Measurements from ENCODE around the gene CACNA1I. TPM values are rescaled to one million over a fixed set of nuclear protein-coding genes. Genes with fewer than 3 reads are reported as not detected.

Gene CACNA1I
- total RNA-seq, 1 donor from 2014 or later: 0.60 TPM

DNA sequence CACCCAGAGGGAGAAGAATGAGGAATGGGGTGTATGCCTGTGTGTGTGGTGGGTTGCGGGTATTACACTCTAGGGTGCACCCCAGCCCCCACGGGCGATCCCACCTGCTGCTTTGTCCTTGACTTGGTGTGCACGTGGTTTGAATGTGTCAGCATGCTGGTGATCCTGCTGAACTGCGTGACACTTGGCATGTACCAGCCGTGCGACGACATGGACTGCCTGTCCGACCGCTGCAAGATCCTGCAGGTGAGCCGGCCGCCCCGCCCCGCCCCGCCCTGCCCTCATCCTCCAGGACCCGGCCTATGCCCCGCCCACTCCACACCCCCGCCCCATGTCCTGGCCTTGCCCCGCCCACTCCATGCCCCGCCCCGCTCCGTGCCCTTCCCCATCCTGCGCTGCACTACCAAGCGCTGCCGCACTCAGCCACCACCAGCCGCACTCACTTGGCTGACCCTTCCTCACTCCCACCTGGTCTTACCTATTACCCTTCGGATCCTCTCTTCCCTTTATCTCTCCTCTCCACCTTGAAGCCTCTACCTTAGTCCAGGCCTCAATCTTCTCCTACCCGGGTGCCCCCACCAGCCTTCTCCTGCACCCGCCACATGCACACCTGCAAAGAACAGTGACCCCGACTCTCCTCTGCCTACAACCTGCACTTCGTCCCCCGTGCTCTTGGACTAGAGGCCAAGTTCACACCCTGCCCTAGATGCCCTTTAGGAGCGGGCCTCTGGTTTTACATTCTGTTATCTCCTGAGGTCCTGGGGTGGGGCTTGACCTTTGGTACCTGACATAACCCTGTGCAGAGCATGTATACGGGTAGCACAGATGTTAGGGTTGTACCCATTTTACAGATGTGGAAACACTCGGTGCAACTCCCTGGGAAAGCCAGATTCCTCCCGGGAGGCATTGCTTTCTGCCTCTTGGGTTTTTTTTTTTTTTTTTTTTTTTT, 27.7 kb downstream of the CACNA1I start:
- no peak overlapping the region for H3K27ac Mint-ChIP-seq
- H3K4me3 Mint-ChIP-seq: peak overlapping the region; percentile 25
- no peak for DNase-seq (ENCODE audit: extremely low spot score, unreplicated experiment)
- peaks cover 6% of the 10 kb centered on the region for H3K4me1 Mint-ChIP-seq (ENCODE audit: unreplicated experiment)
- H3K9me3 Mint-ChIP-seq: peaks cover 4% of the 10 kb centered on the region
- no peaks in the 10 kb centered on the region for H3K36me3 Mint-ChIP-seq
- peaks cover 63% of the 10 kb centered on the region for H3K27me3 Mint-ChIP-seq
- TF ChIP-seq, protein P1, sequence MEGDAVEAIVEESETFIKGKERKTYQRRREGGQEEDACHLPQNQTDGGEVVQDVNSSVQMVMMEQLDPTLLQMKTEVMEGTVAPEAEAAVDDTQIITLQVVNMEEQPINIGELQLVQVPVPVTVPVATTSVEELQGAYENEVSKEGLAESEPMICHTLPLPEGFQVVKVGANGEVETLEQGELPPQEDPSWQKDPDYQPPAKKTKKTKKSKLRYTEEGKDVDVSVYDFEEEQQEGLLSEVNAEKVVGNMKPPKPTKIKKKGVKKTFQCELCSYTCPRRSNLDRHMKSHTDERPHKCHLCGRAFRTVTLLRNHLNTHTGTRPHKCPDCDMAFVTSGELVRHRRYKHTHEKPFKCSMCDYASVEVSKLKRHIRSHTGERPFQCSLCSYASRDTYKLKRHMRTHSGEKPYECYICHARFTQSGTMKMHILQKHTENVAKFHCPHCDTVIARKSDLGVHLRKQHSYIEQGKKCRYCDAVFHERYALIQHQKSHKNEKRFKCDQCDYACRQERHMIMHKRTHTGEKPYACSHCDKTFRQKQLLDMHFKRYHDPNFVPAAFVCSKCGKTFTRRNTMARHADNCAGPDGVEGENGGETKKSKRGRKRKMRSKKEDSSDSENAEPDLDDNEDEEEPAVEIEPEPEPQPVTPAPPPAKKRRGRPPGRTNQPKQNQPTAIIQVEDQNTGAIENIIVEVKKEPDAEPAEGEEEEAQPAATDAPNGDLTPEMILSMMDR (conservative IDR thresholded peaks at IDR 0.05): peak; percentile 54

DNA sequence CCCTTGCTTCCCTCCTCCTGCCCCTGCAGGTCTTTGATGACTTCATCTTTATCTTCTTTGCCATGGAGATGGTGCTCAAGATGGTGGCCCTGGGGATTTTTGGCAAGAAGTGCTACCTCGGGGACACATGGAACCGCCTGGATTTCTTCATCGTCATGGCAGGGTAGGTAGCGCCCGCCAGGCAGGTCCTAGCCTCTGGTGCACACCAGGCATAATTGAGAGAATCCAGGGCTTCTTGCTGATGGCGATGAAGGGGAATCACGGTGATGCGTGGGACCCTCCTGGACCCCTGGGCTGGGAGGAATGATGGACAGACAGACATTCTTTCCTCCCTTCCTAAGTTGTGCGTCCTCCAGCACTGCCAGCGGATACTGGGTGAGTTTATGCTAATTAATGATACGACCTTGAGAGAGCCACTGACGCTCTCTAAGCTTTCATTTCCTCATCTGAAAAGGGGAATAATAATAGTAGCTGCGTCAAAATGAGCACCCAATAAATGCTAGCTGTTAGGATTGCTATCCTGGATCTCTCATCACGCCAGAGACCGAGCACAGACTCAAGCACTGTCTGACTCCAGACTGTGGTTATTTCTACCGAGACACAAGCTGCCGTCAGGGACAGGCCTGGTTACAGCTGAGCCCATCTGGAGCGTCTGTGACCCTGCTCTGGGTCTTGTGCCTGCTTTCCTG, 30.1 kb downstream of the CACNA1I start:
- H3K4me1 Mint-ChIP-seq (ENCODE audit: unreplicated experiment): no peaks in the 10 kb centered on the region
- H3K36me3 Mint-ChIP-seq: no peaks in the 10 kb centered on the region
- no peak overlapping the region for H3K4me3 Mint-ChIP-seq
- TF ChIP-seq, protein P1 (conservative IDR thresholded peaks at IDR 0.05): no peak
- H3K27me3 Mint-ChIP-seq: peaks cover 67% of the 10 kb centered on the region
- peaks cover 4% of the 10 kb centered on the region for H3K9me3 Mint-ChIP-seq
- DNase-seq (ENCODE audit: extremely low spot score, unreplicated experiment): no peak
- H3K27ac Mint-ChIP-seq: no peak overlapping the region

DNA sequence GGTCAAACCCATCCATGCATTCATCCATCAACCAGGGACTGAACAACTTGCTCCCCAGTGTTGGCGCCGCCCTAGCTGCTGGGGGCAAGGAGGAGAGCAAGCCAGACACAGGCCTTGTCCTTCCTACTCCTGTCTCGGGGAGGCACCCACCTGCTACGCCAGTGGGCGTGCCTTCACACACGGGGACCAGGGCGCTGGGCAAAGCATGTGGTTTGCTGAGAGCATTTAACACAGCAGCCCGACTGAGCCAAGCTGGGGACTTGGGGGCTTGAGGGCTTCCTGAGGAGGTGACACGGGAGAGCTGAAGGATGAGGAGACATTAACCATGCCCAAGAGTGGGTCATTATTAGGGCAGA, 30.6 kb downstream of the CACNA1I start:
- TF ChIP-seq, protein P1 (conservative IDR thresholded peaks at IDR 0.05): no peak
- peaks cover 4% of the 10 kb centered on the region for H3K9me3 Mint-ChIP-seq
- no peak overlapping the region for H3K4me3 Mint-ChIP-seq
- no peaks in the 10 kb centered on the region for H3K4me1 Mint-ChIP-seq (ENCODE audit: unreplicated experiment)
- no peak overlapping the region for H3K27ac Mint-ChIP-seq
- H3K36me3 Mint-ChIP-seq: no peaks in the 10 kb centered on the region
- no peak for DNase-seq (ENCODE audit: extremely low spot score, unreplicated experiment)
- peaks cover 64% of the 10 kb centered on the region for H3K27me3 Mint-ChIP-seq

DNA sequence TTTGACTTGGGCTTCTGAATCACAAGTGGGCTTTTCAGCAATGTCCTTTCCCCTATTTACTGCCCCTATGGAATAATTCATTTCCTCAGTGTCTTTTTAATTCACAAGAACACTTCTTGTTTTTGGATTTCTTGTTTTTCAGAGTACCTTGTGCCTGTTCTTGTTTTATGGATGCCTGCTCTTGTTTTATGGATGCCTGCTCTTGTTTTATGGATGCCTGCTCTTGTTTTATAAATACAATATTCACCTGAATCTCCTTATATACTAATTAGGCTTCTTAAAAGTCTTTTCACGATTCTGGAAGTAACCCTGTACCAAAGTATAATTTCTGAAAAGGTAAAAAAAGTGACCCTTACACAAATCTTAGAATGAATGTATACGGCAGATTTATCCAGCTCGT, 32.8 kb downstream of the CACNA1I start:
- Mint-ChIP-seq H3K4me1 (ENCODE audit: unreplicated experiment) (peaks cover 3% of the 10 kb centered on the region), H3K36me3 (no peaks in the 10 kb centered on the region), H3K27ac (no peak overlapping the region), H3K27me3 (peaks cover 49% of the 10 kb centered on the region), H3K9me3 (peaks cover 4% of the 10 kb centered on the region), H3K4me3 (no peak overlapping the region)
- TF ChIP-seq, protein P1 (conservative IDR thresholded peaks at IDR 0.05): no peak
- DNase-seq (ENCODE audit: extremely low spot score, unreplicated experiment): no peak

DNA sequence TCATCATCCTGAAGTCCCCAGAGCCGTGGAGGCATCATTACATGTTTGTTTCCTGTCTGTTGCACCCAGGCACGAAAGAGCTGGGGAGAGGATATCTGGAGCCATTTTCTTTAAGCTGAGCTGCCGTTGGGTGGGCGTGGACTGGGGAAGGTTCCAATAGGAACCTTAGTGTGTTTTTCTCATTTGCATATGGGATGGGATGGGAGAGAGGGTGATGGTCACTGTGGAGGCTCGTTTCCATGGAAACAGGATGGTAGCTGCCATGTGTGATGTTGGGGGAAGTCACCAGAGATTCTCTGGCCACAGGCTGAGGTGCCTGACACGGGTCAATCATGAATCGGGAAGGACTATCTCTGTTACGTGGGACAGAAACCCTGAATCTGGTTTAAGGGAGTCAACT, 39.7 kb downstream of the CACNA1I start:
- Mint-ChIP-seq H3K27me3 (peaks cover 27% of the 10 kb centered on the region), H3K9me3 (no peaks in the 10 kb centered on the region), H3K4me1 (ENCODE audit: unreplicated experiment) (peaks cover 3% of the 10 kb centered on the region), H3K4me3 (no peak overlapping the region), H3K36me3 (no peaks in the 10 kb centered on the region), H3K27ac (no peak overlapping the region)
- TF ChIP-seq, protein P1 (conservative IDR thresholded peaks at IDR 0.05): no peak
- DNase-seq (ENCODE audit: extremely low spot score, unreplicated experiment): no peak
